ENCODE measurements around the gene ME2. TPM values are rescaled to one million over a fixed set of nuclear protein-coding genes. Genes with fewer than 3 reads are reported as not detected.
"Not testable (repeated sequence)": the region's sequence is repeated elsewhere in the genome, so short reads cannot be mapped to it uniquely, and the experiment has no call there.

ME2 gene
- total RNA-seq (2014; rRNA removed; shearing (Covaris generic); ENCODE audit: low replicate concordance): 59.8 and 68.3 TPM in 2 replicates

- Histone ChIP-seq H3K27me3 (no peaks in the 10 kb centered on the region), H3K4me3 (peak within 1 kb of the TSS; percentile 76), H3K9me3 (no peaks in the 10 kb centered on the region), H3K36me3 (no peaks in the 10 kb centered on the region)
- DNase-seq: peak; percentile 91
Observed at GRCh38 chr18:50878345-50879301, at the start of gene ME2. Gene ME2 (plus strand): TSS chr18:50879118. CDS start chr18:50895821, 16,703 bp downstream.

- Histone ChIP-seq H3K36me3 (no peaks in the 10 kb centered on the region), H3K27me3 (no peaks in the 10 kb centered on the region), H3K4me3 (no peak overlapping the region), H3K9me3 (no peaks in the 10 kb centered on the region)
- no peak for DNase-seq
Observed at GRCh38 chr18:50829644-50830043, 49.3 kb upstream of the ME2 start.

GRCh38 chr18:50830544-50830943 lies 48.4 kb upstream of the ME2 start:
- Histone ChIP-seq H3K27me3 (no peaks in the 10 kb centered on the region), H3K9me3 (no peaks in the 10 kb centered on the region), H3K36me3 (no peaks in the 10 kb centered on the region), H3K4me3 (no peak overlapping the region)
- DNase-seq: no peak

- H3K9me3 ChIP-seq: no peaks in the 10 kb centered on the region
- no peak overlapping the region for H3K4me3 ChIP-seq
- no peaks in the 10 kb centered on the region for H3K27me3 ChIP-seq
- no peak for DNase-seq
- H3K36me3 ChIP-seq: no peaks in the 10 kb centered on the region
Observed at GRCh38 chr18:50832754-50833153, 46.2 kb upstream of the ME2 start.

GRCh38 chr18:50833496-50833895 lies 45.4 kb upstream of the ME2 start:
- DNase-seq: not testable (repeated sequence)

GRCh38 chr18:50836521-50836957 lies 42.4 kb upstream of the ME2 start:
- Histone ChIP-seq H3K27me3 (no peaks in the 10 kb centered on the region), H3K9me3 (no peaks in the 10 kb centered on the region), H3K36me3 (no peaks in the 10 kb centered on the region), H3K4me3 (no peak overlapping the region)
- no peak for DNase-seq

More at GRCh38 chr18:50833496-50833895, 45.4 kb upstream of the ME2 start:
- not testable (repeated sequence) for H3K4me3 ChIP-seq, H3K36me3 ChIP-seq, H3K9me3 ChIP-seq, H3K27me3 ChIP-seq

GRCh38 chr18:50839341-50839740 lies 39.6 kb upstream of the ME2 start:
- Histone ChIP-seq H3K9me3 (no peaks in the 10 kb centered on the region), H3K36me3 (no peaks in the 10 kb centered on the region), H3K4me3 (no peak overlapping the region), H3K27me3 (no peaks in the 10 kb centered on the region)
- no peak for DNase-seq

GRCh38 chr18:50839996-50840395 lies 38.9 kb upstream of the ME2 start:
- Histone ChIP-seq H3K9me3 (no peaks in the 10 kb centered on the region), H3K27me3 (no peaks in the 10 kb centered on the region), H3K4me3 (no peak overlapping the region), H3K36me3 (no peaks in the 10 kb centered on the region)
- DNase-seq: no peak

- Histone ChIP-seq H3K36me3 (no peaks in the 10 kb centered on the region), H3K27me3 (no peaks in the 10 kb centered on the region), H3K9me3 (no peaks in the 10 kb centered on the region), H3K4me3 (no peak overlapping the region)
- no peak for DNase-seq
Observed at GRCh38 chr18:50842846-50843245, 36.1 kb upstream of the ME2 start.

GRCh38 chr18:50844554-50844953 lies 34.4 kb upstream of the ME2 start:
- DNase-seq: no peak
- no peaks in the 10 kb centered on the region for H3K36me3 ChIP-seq
- H3K27me3 ChIP-seq: no peaks in the 10 kb centered on the region
- no peaks in the 10 kb centered on the region for H3K9me3 ChIP-seq
- H3K4me3 ChIP-seq: no peak overlapping the region

GRCh38 chr18:50844960-50845359 lies 34.0 kb upstream of the ME2 start:
- H3K27me3 ChIP-seq: no peaks in the 10 kb centered on the region
- no peaks in the 10 kb centered on the region for H3K36me3 ChIP-seq
- H3K4me3 ChIP-seq: no peak overlapping the region
- no peak for DNase-seq
- H3K9me3 ChIP-seq: no peaks in the 10 kb centered on the region

GRCh38 chr18:50847192-50847591 lies 31.7 kb upstream of the ME2 start:
- no peaks in the 10 kb centered on the region for H3K27me3 ChIP-seq
- H3K9me3 ChIP-seq: no peaks in the 10 kb centered on the region
- peak; percentile 67 for DNase-seq
- H3K4me3 ChIP-seq: no peak overlapping the region
- H3K36me3 ChIP-seq: no peaks in the 10 kb centered on the region

GRCh38 chr18:50848061-50848551 lies 30.8 kb upstream of the ME2 start:
- Histone ChIP-seq H3K36me3 (no peaks in the 10 kb centered on the region), H3K9me3 (no peaks in the 10 kb centered on the region), H3K4me3 (no peak overlapping the region), H3K27me3 (no peaks in the 10 kb centered on the region)
- DNase-seq: peak; percentile 25

GRCh38 chr18:50848991-50849390 lies 29.9 kb upstream of the ME2 start:
- Histone ChIP-seq H3K4me3 (no peak overlapping the region), H3K9me3 (no peaks in the 10 kb centered on the region), H3K36me3 (no peaks in the 10 kb centered on the region), H3K27me3 (no peaks in the 10 kb centered on the region)
- no peak for DNase-seq

GRCh38 chr18:50849419-50849821 lies 29.5 kb upstream of the ME2 start:
- no peaks in the 10 kb centered on the region for H3K36me3 ChIP-seq
- no peak overlapping the region for H3K4me3 ChIP-seq
- H3K9me3 ChIP-seq: no peaks in the 10 kb centered on the region
- DNase-seq: no peak
- H3K27me3 ChIP-seq: no peaks in the 10 kb centered on the region

GRCh38 chr18:50850307-50851065 lies 28.4 kb upstream of the ME2 start:
- H3K36me3 ChIP-seq: no peaks in the 10 kb centered on the region
- H3K4me3 ChIP-seq: no peak overlapping the region
- no peak for DNase-seq
- H3K27me3 ChIP-seq: no peaks in the 10 kb centered on the region
- H3K9me3 ChIP-seq: no peaks in the 10 kb centered on the region

GRCh38 chr18:50853863-50854271 lies 25.1 kb upstream of the ME2 start:
- Histone ChIP-seq H3K36me3 (no peaks in the 10 kb centered on the region), H3K27me3 (no peaks in the 10 kb centered on the region), H3K9me3 (no peaks in the 10 kb centered on the region), H3K4me3 (no peak overlapping the region)
- peak; percentile 47 for DNase-seq

All from MG63 (cell line).